HG03196 (cell line): ENCODE results near the gene PI4KA.
A peak's percentile ranks its signal among the peaks of the same experiment; 100 is the strongest.
"Not testable (repeated sequence)": the region's sequence is repeated elsewhere in the genome, so short reads cannot be mapped to it uniquely, and the experiment has no call there.

ENCODE experiments used
- ATAC-seq: cut with Tn5 transposase; IDR thresholded peaks from one replicate; pipeline ENCODE4 v1.9.1; 2021; ENCODE audit not compliant: unreplicated experiment

The PI4KA gene

GRCh38 chr22:20752104-20752741, 106.4 kb downstream of the PI4KA start:
- no peak for ATAC-seq

GRCh38 chr22:20751185-20751851, 107.3 kb downstream of the PI4KA start:
- no peak for ATAC-seq

- no peak for ATAC-seq
Observed at GRCh38 chr22:20750461-20751184, 108.0 kb downstream of the PI4KA start.

GRCh38 chr22:20749453-20749852, 109.2 kb downstream of the PI4KA start:
- no peak for ATAC-seq

GRCh38 chr22:20748731-20749428, 109.7 kb downstream of the PI4KA start:
- peak; percentile 60 for ATAC-seq

- ATAC-seq, result no peak
Observed at GRCh38 chr22:20748082-20748481, 110.5 kb downstream of the PI4KA start.

- ATAC-seq, result no peak
Observed at GRCh38 chr22:20747223-20747622, 111.4 kb downstream of the PI4KA start.

- no peak for ATAC-seq
Observed at GRCh38 chr22:20746431-20747189, 112.0 kb downstream of the PI4KA start.

GRCh38 chr22:20745119-20745518, 113.5 kb downstream of the PI4KA start:
- no peak for ATAC-seq

- ATAC-seq, result no peak
Observed at GRCh38 chr22:20744456-20744855, 114.2 kb downstream of the PI4KA start.

- no peak for ATAC-seq
Observed at GRCh38 chr22:20742764-20743163, 115.8 kb downstream of the PI4KA start.

- no peak for ATAC-seq
Observed at GRCh38 chr22:20741634-20742581, 116.7 kb downstream of the PI4KA start.

- no peak for ATAC-seq
Observed at GRCh38 chr22:20741008-20741633, 117.5 kb downstream of the PI4KA start.

- no peak for ATAC-seq
Observed at GRCh38 chr22:20740222-20740951, 118.2 kb downstream of the PI4KA start.

- ATAC-seq, result no peak
Observed at GRCh38 chr22:20738394-20739089, 120.1 kb downstream of the PI4KA start.

- not testable (repeated sequence) for ATAC-seq
Observed at GRCh38 chr22:20736891-20737290, 121.7 kb downstream of the PI4KA start.

- ATAC-seq, result not testable (repeated sequence)
Observed at GRCh38 chr22:20735356-20736162, 123.1 kb downstream of the PI4KA start.
